ENCODE data around the gene TFPT. TPM values are rescaled to one million over a fixed set of nuclear protein-coding genes. Genes with fewer than 3 reads are reported as not detected.

Gene TFPT
- total RNA-seq, 2 experiments from 2014 or later: 27.7 to 28.1 TPM

DNA sequence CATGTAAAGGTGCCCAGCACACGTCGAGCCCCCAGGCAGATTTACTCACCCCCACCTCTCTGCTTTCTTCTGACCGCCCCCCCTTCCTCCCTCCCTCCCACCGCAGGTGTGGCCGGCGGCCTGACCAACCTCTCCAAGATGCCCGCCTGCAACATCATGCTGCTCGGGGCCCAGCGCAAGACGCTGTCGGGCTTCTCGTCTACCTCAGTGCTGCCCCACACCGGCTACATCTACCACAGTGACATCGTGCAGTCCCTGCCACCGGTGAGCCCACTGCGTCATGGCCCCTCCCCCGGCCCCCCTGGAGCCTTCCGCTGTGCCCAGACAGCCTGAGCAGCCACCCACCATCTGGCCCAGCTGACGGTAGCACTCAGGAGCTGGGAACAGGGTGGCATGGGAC lies 8.9 kb upstream of the TFPT start:
- POLR2A ChIA-PET: interaction anchor here (1.4 kb wide), 1 partner anchor 10 kb away, joined by 8 read pairs; the partner anchor contains the start of genes PRPF31 and TFPT
- no peak for ATAC-seq
- no peaks in the 10 kb centered on the region for H3K4me1 Mint-ChIP-seq (ENCODE audit: low read depth)

DNA sequence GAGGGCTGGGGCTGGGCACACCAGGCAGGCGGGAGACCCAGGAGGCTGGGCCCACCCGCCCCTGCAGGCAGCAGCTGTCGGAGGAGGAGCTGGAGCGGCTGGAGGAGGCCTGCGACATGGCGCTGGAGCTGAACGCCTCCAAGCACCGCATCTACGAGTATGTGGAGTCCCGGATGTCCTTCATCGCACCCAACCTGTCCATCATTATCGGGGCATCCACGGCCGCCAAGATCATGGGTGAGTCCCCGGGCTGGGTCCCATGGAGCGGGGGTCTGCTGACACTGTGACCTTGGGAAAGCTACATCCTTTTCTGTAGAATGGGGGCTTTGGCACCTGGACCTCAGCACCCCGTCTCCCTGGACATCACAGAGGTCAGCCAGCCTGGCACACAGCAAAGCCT lies 8.2 kb upstream of the TFPT start:
- POLR2A ChIA-PET: interaction anchor here (1.4 kb wide), 1 partner anchor 9 kb away, joined by 8 read pairs; the partner anchor contains the start of genes PRPF31 and TFPT
- no peaks in the 10 kb centered on the region for H3K27me3 Mint-ChIP-seq
- H3K9me3 Mint-ChIP-seq: no peaks in the 10 kb centered on the region
- H3K36me3 Mint-ChIP-seq (ENCODE audit: low read depth): peaks cover 40% of the 10 kb centered on the region
- CTCF ChIA-PET: no interaction called here
- TF ChIP-seq, protein P1, sequence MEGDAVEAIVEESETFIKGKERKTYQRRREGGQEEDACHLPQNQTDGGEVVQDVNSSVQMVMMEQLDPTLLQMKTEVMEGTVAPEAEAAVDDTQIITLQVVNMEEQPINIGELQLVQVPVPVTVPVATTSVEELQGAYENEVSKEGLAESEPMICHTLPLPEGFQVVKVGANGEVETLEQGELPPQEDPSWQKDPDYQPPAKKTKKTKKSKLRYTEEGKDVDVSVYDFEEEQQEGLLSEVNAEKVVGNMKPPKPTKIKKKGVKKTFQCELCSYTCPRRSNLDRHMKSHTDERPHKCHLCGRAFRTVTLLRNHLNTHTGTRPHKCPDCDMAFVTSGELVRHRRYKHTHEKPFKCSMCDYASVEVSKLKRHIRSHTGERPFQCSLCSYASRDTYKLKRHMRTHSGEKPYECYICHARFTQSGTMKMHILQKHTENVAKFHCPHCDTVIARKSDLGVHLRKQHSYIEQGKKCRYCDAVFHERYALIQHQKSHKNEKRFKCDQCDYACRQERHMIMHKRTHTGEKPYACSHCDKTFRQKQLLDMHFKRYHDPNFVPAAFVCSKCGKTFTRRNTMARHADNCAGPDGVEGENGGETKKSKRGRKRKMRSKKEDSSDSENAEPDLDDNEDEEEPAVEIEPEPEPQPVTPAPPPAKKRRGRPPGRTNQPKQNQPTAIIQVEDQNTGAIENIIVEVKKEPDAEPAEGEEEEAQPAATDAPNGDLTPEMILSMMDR (IDR thresholded peaks at IDR 0.05): no peak
- intact Hi-C loops (cut with micrococcal nuclease): no loop called here
- no peak for DNase-seq
- ATAC-seq: no peak
- H3K27ac Mint-ChIP-seq: no peak overlapping the region
- no peaks in the 10 kb centered on the region for H3K4me1 Mint-ChIP-seq (ENCODE audit: low read depth)
- no peak overlapping the region for H3K4me3 Mint-ChIP-seq

More for the DNA sequence above, 8.9 kb upstream of the TFPT start:
- no peak overlapping the region for H3K27ac Mint-ChIP-seq
- no peaks in the 10 kb centered on the region for H3K9me3 Mint-ChIP-seq
- DNase-seq: no peak
- no peaks in the 10 kb centered on the region for H3K27me3 Mint-ChIP-seq
- peaks cover 40% of the 10 kb centered on the region for H3K36me3 Mint-ChIP-seq (ENCODE audit: low read depth)
- CTCF ChIA-PET: no interaction called here
- no peak overlapping the region for H3K4me3 Mint-ChIP-seq
- intact Hi-C loops (cut with micrococcal nuclease): no loop called here
- TF ChIP-seq, protein P1 (IDR thresholded peaks at IDR 0.05): no peak

DNA sequence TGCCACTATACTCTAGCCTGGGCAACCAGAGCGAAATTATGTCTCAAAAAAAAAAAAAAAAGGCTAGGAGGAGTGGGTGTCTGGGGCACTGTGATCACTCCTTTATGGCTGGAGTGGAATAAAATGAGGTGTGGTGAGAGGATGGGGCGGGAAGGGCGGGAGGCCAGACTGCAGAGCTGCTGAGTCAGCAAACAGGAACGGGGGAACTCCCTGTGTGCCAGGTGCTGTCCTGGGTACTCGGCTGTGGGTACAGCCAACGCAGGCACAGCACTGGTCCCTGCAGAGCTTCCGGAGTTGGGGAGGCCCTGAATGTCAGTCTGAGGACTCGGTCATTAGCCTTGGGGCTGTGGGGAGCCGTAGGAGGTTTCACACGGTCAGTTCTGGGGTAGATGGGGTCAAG lies 5.8 kb upstream of the TFPT start:
- DNase-seq (no peak), ATAC-seq (no peak)
- no peak overlapping the region for H3K4me3 Mint-ChIP-seq
- ChIA-PET POLR2A (interaction anchor here (0.5 to 2.5 kb wide), 2 partner anchors 37 to 106 kb away, joined by 3 to 8 read pairs; partner anchors contain the start of gene LENG1), CTCF (no interaction called here)
- H3K27ac Mint-ChIP-seq: no peak overlapping the region
- peaks cover 11% of the 10 kb centered on the region for H3K4me1 Mint-ChIP-seq (ENCODE audit: low read depth)
- peaks cover 32% of the 10 kb centered on the region for H3K36me3 Mint-ChIP-seq (ENCODE audit: low read depth)
- intact Hi-C loops (cut with micrococcal nuclease): no loop called here
- TF ChIP-seq, protein P1 (IDR thresholded peaks at IDR 0.05): no peak
- no peaks in the 10 kb centered on the region for H3K27me3 Mint-ChIP-seq
- H3K9me3 Mint-ChIP-seq: no peaks in the 10 kb centered on the region

DNA sequence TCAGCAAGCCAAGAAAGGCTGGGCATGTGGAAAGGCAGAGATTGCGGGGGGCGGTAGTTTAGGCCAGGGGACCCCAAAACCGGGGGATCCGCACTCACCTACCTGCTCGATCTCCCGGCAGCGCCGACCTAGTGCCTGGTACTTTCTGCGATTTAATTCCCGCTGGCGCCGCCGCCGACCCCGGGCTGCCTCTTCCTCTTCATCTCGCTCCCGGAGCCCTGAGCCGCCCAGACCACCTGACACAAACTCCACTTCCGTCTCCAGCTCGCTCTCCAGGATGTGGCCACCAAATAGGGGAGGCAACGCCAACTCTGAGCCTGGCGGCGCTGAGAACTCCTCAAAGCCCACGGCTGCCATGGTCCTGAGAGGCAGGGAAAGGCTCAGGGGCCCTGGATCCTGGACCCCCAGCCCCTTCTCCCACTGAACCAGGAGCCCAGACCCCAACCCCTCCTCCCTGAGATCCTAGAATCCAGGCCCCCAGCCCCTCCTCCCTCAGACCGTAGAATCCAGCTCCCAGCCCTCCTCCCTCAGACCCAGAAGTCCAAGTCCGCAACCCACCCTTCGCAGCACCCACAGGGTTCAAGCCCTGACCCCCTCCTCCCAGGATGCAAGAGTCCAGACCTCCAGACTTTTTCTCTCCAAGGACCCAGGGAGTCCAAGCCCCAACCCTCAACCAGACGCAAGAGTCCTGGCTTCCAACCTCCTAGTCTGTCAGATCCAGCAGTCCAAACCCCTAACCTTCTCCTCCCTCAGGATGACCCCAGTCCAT lies 933 bp downstream of the TFPT start:
- Mint-ChIP-seq H3K36me3 (ENCODE audit: low read depth) (peaks cover 35% of the 10 kb centered on the region), H3K27me3 (no peaks in the 10 kb centered on the region), H3K4me1 (ENCODE audit: low read depth) (peaks cover 24% of the 10 kb centered on the region), H3K27ac (peak overlapping the region; percentile 97), H3K4me3 (peak overlapping the region; percentile 94), H3K9me3 (no peaks in the 10 kb centered on the region)
- DNase-seq: peak; percentile 79
- peak; percentile 57 for ATAC-seq
- intact Hi-C loops (cut with micrococcal nuclease): loop anchor here (2.0 kb wide), 1 partner anchor 22 kb away; the partner anchor contains the start of gene CNOT3
- ChIA-PET CTCF (interaction anchor here (0.9 to 1.4 kb wide), 2 partner anchors 92 to 151 kb away, joined by 3 read pairs; no protein-coding TSS in a partner anchor), POLR2A (interaction anchor here (0.5 to 3.7 kb wide), 18 partner anchors 8 to 1142 kb away, joined by 3 to 42 read pairs (median 3); partner anchors contain the start of genes CNOT3, LENG1, NDUFA3 and OSCAR)
- TF ChIP-seq, protein P1 (IDR thresholded peaks at IDR 0.05): no peak

DNA sequence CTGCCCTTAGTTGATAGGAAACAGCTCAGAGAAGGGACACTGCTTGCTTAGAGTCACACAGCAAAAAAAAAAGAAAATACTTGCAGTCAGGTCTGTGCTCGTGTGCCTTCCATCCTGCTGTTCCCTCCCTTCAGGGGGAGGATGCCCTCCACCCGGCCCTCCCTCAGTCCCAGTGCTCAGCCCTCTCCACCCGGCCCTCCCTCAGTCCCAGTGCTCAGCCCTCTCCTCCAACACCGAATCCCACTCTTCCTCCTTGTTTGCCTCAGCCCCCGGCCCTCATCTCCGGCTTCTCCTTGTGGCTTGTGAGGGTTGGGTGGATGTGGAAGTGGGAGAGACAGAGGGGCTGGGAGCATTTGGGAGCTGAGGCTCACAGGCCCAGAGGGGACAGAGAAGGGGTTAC lies 5.8 kb downstream of the TFPT start:
- intact Hi-C loops (cut with micrococcal nuclease): no loop called here

More for the DNA sequence above, 5.8 kb downstream of the TFPT start:
- no peaks in the 10 kb centered on the region for H3K9me3 Mint-ChIP-seq
- TF ChIP-seq, protein P1 (IDR thresholded peaks at IDR 0.05): no peak
- H3K4me3 Mint-ChIP-seq: no peak overlapping the region
- H3K27me3 Mint-ChIP-seq: no peaks in the 10 kb centered on the region
- ATAC-seq: no peak
- ChIA-PET POLR2A (no interaction called here), CTCF (no interaction called here)
- DNase-seq: no peak
- H3K36me3 Mint-ChIP-seq (ENCODE audit: low read depth): peaks cover 45% of the 10 kb centered on the region
- H3K4me1 Mint-ChIP-seq (ENCODE audit: low read depth): peaks cover 19% of the 10 kb centered on the region
- H3K27ac Mint-ChIP-seq: no peak overlapping the region

All from activated CD8-positive, alpha-beta T cell treated with anti-CD3 and anti-CD28 coated beads for 36 hours (primary cell).